Cardiac septum (tissue), 1 donor: ENCODE data around the gene CCDC33. TPM values are rescaled to one million over a fixed set of nuclear protein-coding genes. Genes with fewer than 3 reads are reported as not detected.

Source experiments
- DNase-seq: peaks from one replicate; pipeline ENCODE4 v3.0.0-alpha.2; 2020; ENCODE audit warnings: low spot score
- intact Hi-C: fragments of 100-400 bp; cut with DNase I; formaldehyde crosslinking; loops from one replicate; pipeline ENCODE4 v1.14.0; 2022
- total RNA-seq: library from RNA; stranded (reverse); fragmentation: NEBNext Ultra II Directional; extraction: Animal tissue kit (Norgen Biotek cat#: 25700); gene quantifications from one replicate; pipeline ENCODE4 v1.2.1, GENCODE V29; 2021
- donor health status: DM: no; HTN: no; CAD: no.

CCDC33 gene
- total RNA-seq, 1 donor from 2014 or later: not detected

- DNase-seq: no peak
- intact Hi-C loops: no loop called here
Measured at GRCh38 chr15:74225928-74226327, 10.2 kb upstream of the CCDC33 start.

GRCh38 chr15:74226761-74227540, 9.2 kb upstream of the CCDC33 start:
- intact Hi-C loops: no loop called here

GRCh38 chr15:74227968-74228722, 8.0 kb upstream of the CCDC33 start:
- no peak for DNase-seq

More at GRCh38 chr15:74226761-74227540, 9.2 kb upstream of the CCDC33 start:
- DNase-seq: no peak

DNA sequence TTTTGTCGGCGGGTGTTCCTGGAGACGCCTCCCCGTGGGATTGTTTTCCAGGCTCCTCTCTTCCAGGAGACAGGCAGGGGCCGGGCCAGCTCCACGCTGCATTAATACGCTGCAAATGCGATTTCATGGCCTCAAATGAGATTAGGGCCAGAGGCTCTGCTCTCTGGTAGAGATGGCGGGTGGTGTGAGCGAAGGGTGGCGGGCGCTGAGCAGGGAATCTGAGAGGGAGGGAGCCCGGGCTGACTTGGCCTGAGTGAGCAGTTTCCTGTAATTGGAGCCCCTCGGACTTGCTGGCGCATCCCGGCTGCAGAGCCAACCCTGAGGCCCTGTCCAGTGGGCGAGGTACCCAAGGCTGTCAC, 7.4 kb upstream of the CCDC33 start:
- no peak for DNase-seq
- intact Hi-C loops: no loop called here

More at GRCh38 chr15:74227968-74228722, 8.0 kb upstream of the CCDC33 start:
- intact Hi-C loops: no loop called here

- intact Hi-C loops: no loop called here
- no peak for DNase-seq
Measured at GRCh38 chr15:74229686-74230085, 6.4 kb upstream of the CCDC33 start.

DNA sequence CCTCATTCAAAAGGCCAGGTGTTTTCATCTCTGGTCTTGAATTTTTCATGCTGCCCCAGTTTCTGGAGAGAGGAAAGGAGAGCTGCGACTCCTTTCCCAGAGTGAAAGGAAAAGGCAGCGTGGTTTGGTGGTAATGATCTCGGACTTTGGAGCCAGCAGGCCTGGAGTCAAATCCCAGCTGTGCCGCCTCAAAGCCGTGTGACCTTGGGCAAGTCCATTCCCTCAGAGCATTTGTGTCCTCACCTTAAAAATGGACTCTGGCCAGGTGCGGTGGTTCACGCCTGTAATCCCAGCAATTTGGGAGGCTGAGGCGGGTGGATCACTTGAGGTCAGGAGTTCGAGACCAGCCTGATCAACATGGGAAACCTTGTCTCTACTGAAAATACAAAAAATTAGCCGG, 4.7 kb upstream of the CCDC33 start:
- intact Hi-C loops: no loop called here
- no peak for DNase-seq

- intact Hi-C loops: no loop called here
Measured at GRCh38 chr15:74233373-74233772, 2.8 kb upstream of the CCDC33 start.

DNA sequence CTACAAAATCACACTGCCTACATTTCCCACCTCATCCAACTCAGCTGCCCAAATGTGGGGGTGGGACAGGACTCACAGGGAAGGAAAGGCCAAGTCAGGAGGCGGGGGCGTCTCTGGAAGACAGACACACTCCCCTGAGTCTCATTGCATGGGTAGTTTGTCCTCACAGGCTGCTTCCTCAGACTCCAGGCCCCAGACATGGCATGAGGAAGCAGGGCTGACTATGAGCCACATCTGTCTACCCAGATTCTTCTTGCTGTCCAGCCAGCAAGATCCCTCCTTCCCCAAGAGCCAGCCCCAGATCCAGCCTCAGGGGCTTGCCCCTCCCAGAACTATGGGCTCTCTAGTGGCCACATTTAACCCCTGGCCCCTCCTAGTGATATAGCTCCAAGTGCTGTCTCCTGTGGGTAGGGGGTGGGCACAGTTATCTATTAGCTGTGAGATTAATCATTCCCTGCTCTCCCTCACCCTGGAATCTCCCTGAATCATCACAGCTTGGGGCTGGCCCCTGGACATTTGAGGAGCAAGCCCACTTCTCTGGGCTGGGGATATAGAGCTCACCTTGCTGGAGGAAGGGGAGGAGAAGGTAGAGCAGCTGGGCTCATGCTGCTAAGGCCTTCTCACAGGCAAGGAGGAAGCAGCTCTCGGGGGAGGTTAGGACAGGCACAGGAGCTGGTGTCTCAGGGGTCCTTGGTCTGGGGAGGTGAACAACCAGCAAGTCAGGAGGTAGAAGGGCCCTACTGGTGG, 2.1 kb upstream of the CCDC33 start:
- intact Hi-C loops: no loop called here
- no peak for DNase-seq

More at GRCh38 chr15:74233373-74233772, 2.8 kb upstream of the CCDC33 start:
- no peak for DNase-seq

DNA sequence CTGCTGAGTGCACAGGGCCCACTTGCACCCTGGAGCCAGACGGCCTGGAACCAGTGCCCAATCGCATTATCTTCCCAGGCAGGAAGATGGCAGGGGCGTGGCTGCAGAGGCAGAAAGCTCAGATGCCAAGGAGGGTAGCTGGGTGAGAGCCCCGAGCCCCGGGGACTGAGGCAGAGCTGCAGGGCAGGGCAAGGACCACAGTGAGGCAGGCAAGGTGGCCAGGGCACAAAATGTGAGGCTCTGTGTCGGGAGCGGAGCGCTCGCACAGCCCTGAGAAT, 1.6 kb upstream of the CCDC33 start:
- DNase-seq: no peak
- intact Hi-C loops: no loop called here

DNA sequence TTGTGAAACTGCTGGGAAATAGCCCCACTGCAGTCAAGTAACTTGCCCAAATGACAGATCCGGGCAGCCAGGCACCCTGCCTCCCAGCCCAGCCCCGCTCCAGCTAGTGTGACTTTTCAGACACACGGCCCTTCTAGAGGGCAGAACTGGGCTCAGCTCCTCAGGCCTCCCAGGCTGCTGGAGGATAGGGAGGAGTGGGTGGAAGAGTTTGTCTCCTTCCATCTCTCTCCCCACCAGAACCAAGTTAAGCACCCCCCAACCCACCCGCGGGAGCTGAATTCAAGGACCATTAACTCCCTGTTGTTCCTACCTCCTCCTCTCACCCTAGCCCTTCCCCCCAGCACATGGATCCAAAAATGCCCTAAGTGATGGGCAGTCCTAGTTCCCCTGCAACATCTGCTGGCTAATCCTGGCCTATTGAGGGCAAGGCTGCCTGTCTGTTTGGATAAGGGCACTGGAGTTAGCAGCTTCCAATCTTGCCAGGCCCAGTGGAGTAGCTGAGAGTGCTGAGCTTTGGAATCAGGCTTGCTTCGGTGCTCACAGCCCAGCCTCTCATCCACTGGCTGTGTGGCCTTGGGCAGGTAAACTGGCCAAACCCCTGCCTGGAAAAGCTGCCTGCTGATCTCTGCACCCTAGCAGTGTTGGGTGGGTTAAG, 3.1 kb downstream of the CCDC33 start:
- no peak for DNase-seq
- intact Hi-C loops: no loop called here

- intact Hi-C loops: loop anchor here (1.0 kb wide), 1 partner anchor 11 kb away; no protein-coding TSS in a partner anchor
- peak; percentile 91 for DNase-seq
Measured at GRCh38 chr15:74240002-74240568, 4.0 kb downstream of the CCDC33 start.

- intact Hi-C loops: loop anchor here (1.0 kb wide), 1 partner anchor 10 kb away; no protein-coding TSS in a partner anchor
- no peak for DNase-seq
Measured at GRCh38 chr15:74240897-74241614, 4.9 kb downstream of the CCDC33 start.

DNA sequence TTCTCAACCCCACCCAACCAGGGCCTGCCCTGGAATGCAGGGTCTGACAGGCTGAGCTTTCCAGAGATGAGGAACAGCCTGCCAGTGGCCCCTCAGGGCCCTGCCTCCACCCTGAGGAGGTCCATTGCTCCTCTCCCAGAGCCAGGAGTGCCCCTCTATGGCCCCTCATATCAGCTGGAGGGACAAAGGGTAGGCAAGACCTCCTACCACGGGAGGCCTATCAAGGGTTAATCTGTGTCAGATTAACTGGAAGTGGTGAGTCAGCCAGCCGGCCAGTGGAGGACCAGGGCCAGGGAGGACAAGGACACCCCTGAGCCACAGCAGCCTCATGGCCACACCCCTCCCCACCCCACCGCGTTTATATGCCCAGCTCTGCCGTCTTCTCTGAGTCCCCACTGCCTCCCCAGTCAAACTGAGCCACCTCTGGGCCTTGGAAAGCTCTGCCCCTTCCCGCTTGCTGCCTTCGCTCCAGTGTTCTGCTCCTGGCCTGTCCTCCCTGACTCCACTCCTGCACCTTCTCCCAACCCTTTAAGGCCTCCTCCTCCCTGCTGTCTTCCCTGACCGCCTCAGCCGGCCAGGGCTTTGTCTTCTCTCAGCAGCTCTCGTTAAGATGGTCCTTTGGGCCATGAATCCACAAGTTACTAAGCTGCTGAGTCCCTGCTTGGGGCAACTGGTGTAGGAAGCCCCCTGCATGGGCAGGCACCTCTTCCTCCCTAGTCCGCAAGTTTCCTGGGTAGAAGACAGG, 6.5 kb downstream of the CCDC33 start:
- intact Hi-C loops: no loop called here
- DNase-seq: no peak

DNA sequence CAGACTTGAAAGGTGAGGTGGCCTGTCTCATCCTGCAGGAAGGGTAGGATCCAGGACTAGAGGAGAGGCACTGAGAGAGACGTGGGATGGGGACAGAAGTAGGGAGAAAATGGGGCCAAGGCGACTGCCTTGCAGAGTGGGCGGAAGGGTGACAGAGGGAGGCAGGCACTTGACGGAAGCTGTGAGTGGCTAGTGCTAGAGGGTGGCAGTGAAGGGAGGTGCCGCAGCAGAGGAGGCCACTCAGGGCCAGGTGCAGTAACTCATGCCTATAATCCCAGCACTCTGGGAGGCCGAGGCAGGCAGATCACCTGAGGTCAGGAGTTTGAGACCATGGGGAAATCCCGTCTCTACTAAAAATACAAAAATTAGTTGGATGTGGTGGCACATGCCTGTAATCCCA, 7.3 kb downstream of the CCDC33 start:
- DNase-seq: no peak
- intact Hi-C loops: no loop called here

DNA sequence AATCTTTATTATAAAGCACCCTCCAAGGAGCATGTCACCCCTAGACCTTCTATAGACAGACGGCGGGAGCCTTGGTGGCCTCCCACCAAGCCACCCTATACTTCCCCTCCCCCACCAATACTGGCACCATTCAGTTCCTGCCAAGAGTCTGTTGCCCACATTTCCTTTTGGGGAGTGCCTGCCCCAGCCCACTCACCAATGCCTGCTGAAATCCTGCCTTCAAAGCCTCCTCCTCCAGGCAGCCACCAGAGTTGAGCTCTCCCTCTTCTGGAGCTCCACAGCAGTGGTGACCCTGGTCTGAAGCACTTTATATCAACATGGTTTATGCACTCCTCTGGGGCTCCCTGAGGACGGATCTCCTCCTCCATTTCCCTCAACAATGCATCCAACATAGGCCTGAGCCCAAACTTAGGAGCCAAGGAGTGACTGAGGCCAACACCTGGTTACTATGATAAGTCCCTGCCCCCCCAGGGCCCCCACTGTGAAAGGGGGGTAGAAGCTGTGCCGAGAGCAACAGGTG, 8.8 kb downstream of the CCDC33 start:
- no peak for DNase-seq
- intact Hi-C loops: no loop called here

GRCh38 chr15:74245342-74245931, 9.3 kb downstream of the CCDC33 start:
- DNase-seq: no peak
- intact Hi-C loops: no loop called here

GRCh38 chr15:74250266-74250665, 14.1 kb downstream of the CCDC33 start:
- intact Hi-C loops: loop anchor here (5.0 kb wide), 1 partner anchor 93 kb away; no protein-coding TSS in a partner anchor

More at GRCh38 chr15:74250266-74250665, 14.1 kb downstream of the CCDC33 start:
- DNase-seq: no peak
